Activated CD4-positive, alpha-beta T cell treated with anti-CD3 and anti-CD28 coated beads, Interleukin-2, amount 10 ng/mL, durations not matched to agents 7 days and 5 days (primary cell): Measurements from ENCODE around the gene MCRIP1. TPM values are rescaled to one million over a fixed set of nuclear protein-coding genes. Genes with fewer than 3 reads are reported as not detected.

Experiments used
- CTCF ChIA-PET: fragments of 350-600 bp; sonication (Branson Sonifier 250); formaldehyde crosslinking; loops from one replicate; lab custom pipeline; 2021; ENCODE audit warnings: antibody characterized with exemption; lab: Charles Lee
- POLR2A ChIA-PET: fragments of 350-600 bp; sonication (Branson Sonifier 250); formaldehyde crosslinking; loops from one replicate; lab custom pipeline; 2021; ENCODE audit warnings: antibody characterized with exemption; lab: Charles Lee
- DNase-seq: peaks from one replicate; pipeline ENCODE4 v3.0.0-alpha.2; 2020
- H3K27ac Mint-ChIP-seq: one replicate; pipeline ENCODE4 v1.8.0; 2021; ENCODE audit warnings: mild to moderate bottlenecking, moderate library complexity, mixed read lengths
- H3K27me3 Mint-ChIP-seq: one replicate; pipeline ENCODE4 v1.8.0; 2021; ENCODE audit warnings: mixed read lengths
- H3K36me3 Mint-ChIP-seq: one replicate; pipeline ENCODE4 v1.8.0; 2021; ENCODE audit warnings: low read depth, mixed read lengths
- H3K4me1 Mint-ChIP-seq: one replicate; pipeline ENCODE4 v1.8.0; 2021; ENCODE audit warnings: mixed read lengths
- H3K4me3 Mint-ChIP-seq: one replicate; pipeline ENCODE4 v1.8.0; 2021; ENCODE audit warnings: mild to moderate bottlenecking, moderate library complexity, mixed read lengths
- H3K9me3 Mint-ChIP-seq: one replicate; pipeline ENCODE4 v1.8.0; 2021; ENCODE audit warnings: mixed read lengths
- total RNA-seq, 2 experiments: library from RNA; stranded (reverse); gene quantifications; one replicate each; pipeline ENCODE4 v1.2.3, GENCODE V29; 2021

The MCRIP1 gene
- total RNA-seq, 2 experiments from 2014 or later: 45.7 to 47.8 TPM

- ChIA-PET CTCF (no interaction called here), POLR2A (no interaction called here)
- peak; percentile 67 for DNase-seq
- Mint-ChIP-seq H3K4me3 (peak overlapping the region; percentile 90), H3K4me1 (peaks cover 20% of the 10 kb centered on the region), H3K9me3 (no peaks in the 10 kb centered on the region), H3K27ac (peak overlapping the region; percentile 95), H3K27me3 (no peaks in the 10 kb centered on the region), H3K36me3 (no peaks in the 10 kb centered on the region)
Measured at GRCh38 chr17:81831957-81832607, 1.0 kb downstream of the MCRIP1 start.

GRCh38 chr17:81831563-81831956, 1.5 kb downstream of the MCRIP1 start:
- H3K9me3 Mint-ChIP-seq: no peaks in the 10 kb centered on the region
- peaks cover 20% of the 10 kb centered on the region for H3K4me1 Mint-ChIP-seq
- H3K27ac Mint-ChIP-seq: peak overlapping the region; percentile 95
- H3K4me3 Mint-ChIP-seq: peak overlapping the region; percentile 90
- no peaks in the 10 kb centered on the region for H3K36me3 Mint-ChIP-seq
- H3K27me3 Mint-ChIP-seq: no peaks in the 10 kb centered on the region
- DNase-seq: no peak
- POLR2A ChIA-PET: no interaction called here
- CTCF ChIA-PET: no interaction called here

GRCh38 chr17:81829858-81830257, 3.2 kb downstream of the MCRIP1 start:
- POLR2A ChIA-PET: no interaction called here
- H3K27me3 Mint-ChIP-seq: no peaks in the 10 kb centered on the region
- no peak overlapping the region for H3K4me3 Mint-ChIP-seq

GRCh38 chr17:81828656-81829055, 4.4 kb downstream of the MCRIP1 start:
- ChIA-PET POLR2A (no interaction called here), CTCF (interaction anchor here (0.5 to 1.1 kb wide), 2 partner anchors 11 to 160 kb away, joined by 3 read pairs; no protein-coding TSS in a partner anchor)
- H3K4me3 Mint-ChIP-seq: no peak overlapping the region

More at GRCh38 chr17:81829858-81830257, 3.2 kb downstream of the MCRIP1 start:
- CTCF ChIA-PET: no interaction called here
- Mint-ChIP-seq H3K27ac (no peak overlapping the region), H3K36me3 (no peaks in the 10 kb centered on the region), H3K9me3 (no peaks in the 10 kb centered on the region), H3K4me1 (peaks cover 20% of the 10 kb centered on the region)
- no peak for DNase-seq

GRCh38 chr17:81825841-81826466, 7.1 kb downstream of the MCRIP1 start:
- DNase-seq: no peak
- no peaks in the 10 kb centered on the region for H3K9me3 Mint-ChIP-seq
- POLR2A ChIA-PET: interaction anchor here (0.6 kb wide), 1 partner anchor 88 kb away, joined by 3 read pairs; no protein-coding TSS in a partner anchor
- H3K36me3 Mint-ChIP-seq: no peaks in the 10 kb centered on the region
- CTCF ChIA-PET: no interaction called here
- no peak overlapping the region for H3K27ac Mint-ChIP-seq
- peaks cover 8% of the 10 kb centered on the region for H3K4me1 Mint-ChIP-seq
- H3K27me3 Mint-ChIP-seq: no peaks in the 10 kb centered on the region
- H3K4me3 Mint-ChIP-seq: no peak overlapping the region

More at GRCh38 chr17:81828656-81829055, 4.4 kb downstream of the MCRIP1 start:
- Mint-ChIP-seq H3K27ac (no peak overlapping the region), H3K27me3 (no peaks in the 10 kb centered on the region), H3K9me3 (no peaks in the 10 kb centered on the region), H3K4me1 (peaks cover 17% of the 10 kb centered on the region), H3K36me3 (no peaks in the 10 kb centered on the region)
- DNase-seq: no peak

GRCh38 chr17:81824595-81824994, 8.5 kb downstream of the MCRIP1 start:
- Mint-ChIP-seq H3K4me1 (peaks cover 8% of the 10 kb centered on the region), H3K27ac (no peak overlapping the region), H3K4me3 (no peak overlapping the region), H3K27me3 (no peaks in the 10 kb centered on the region), H3K9me3 (no peaks in the 10 kb centered on the region), H3K36me3 (no peaks in the 10 kb centered on the region)
- CTCF ChIA-PET: no interaction called here
- no peak for DNase-seq
- POLR2A ChIA-PET: no interaction called here

- ChIA-PET CTCF (no interaction called here), POLR2A (no interaction called here)
- no peak for DNase-seq
- Mint-ChIP-seq H3K27me3 (no peaks in the 10 kb centered on the region), H3K4me3 (no peak overlapping the region), H3K9me3 (no peaks in the 10 kb centered on the region), H3K27ac (no peak overlapping the region), H3K36me3 (no peaks in the 10 kb centered on the region), H3K4me1 (peaks cover 8% of the 10 kb centered on the region)
Measured at GRCh38 chr17:81823820-81824550, 9.1 kb downstream of the MCRIP1 start.

- CTCF ChIA-PET: interaction anchor here (1.1 kb wide), 1 partner anchor 10 kb away, joined by 4 read pairs; the partner anchor contains the start of gene MCRIP1
- H3K4me1 Mint-ChIP-seq: peaks cover 8% of the 10 kb centered on the region
Measured at GRCh38 chr17:81822996-81823819, 9.9 kb downstream of the MCRIP1 start.

GRCh38 chr17:81822312-81822637, 10.8 kb downstream of the MCRIP1 start:
- CTCF ChIA-PET: interaction anchor here (0.6 to 1.1 kb wide), 3 partner anchors 11 to 1235 kb away, joined by 3 to 4 read pairs (median 3); partner anchors contain the start of gene MCRIP1
- Mint-ChIP-seq H3K4me1 (peaks cover 8% of the 10 kb centered on the region), H3K4me3 (no peak overlapping the region), H3K9me3 (no peaks in the 10 kb centered on the region), H3K36me3 (no peaks in the 10 kb centered on the region), H3K27ac (peak overlapping the region; percentile 38), H3K27me3 (peaks cover 5% of the 10 kb centered on the region)
- DNase-seq: no peak
- POLR2A ChIA-PET: no interaction called here

More at GRCh38 chr17:81822996-81823819, 9.9 kb downstream of the MCRIP1 start:
- no peaks in the 10 kb centered on the region for H3K36me3 Mint-ChIP-seq
- H3K9me3 Mint-ChIP-seq: no peaks in the 10 kb centered on the region
- H3K27me3 Mint-ChIP-seq: no peaks in the 10 kb centered on the region
- H3K27ac Mint-ChIP-seq: no peak overlapping the region
- no peak overlapping the region for H3K4me3 Mint-ChIP-seq
- POLR2A ChIA-PET: no interaction called here
- DNase-seq: no peak

- no peak overlapping the region for H3K4me3 Mint-ChIP-seq
- H3K27me3 Mint-ChIP-seq: peaks cover 7% of the 10 kb centered on the region
- no peaks in the 10 kb centered on the region for H3K36me3 Mint-ChIP-seq
- POLR2A ChIA-PET: no interaction called here
- CTCF ChIA-PET: interaction anchor here (0.7 kb wide), 1 partner anchor 15 kb away, joined by 3 read pairs; no protein-coding TSS in a partner anchor
- peaks cover 8% of the 10 kb centered on the region for H3K4me1 Mint-ChIP-seq
- peak overlapping the region; percentile 38 for H3K27ac Mint-ChIP-seq
- DNase-seq: peak; percentile 22
- no peaks in the 10 kb centered on the region for H3K9me3 Mint-ChIP-seq
Measured at GRCh38 chr17:81821603-81822311, 11.3 kb downstream of the MCRIP1 start.

- H3K36me3 Mint-ChIP-seq: no peaks in the 10 kb centered on the region
- peaks cover 8% of the 10 kb centered on the region for H3K4me1 Mint-ChIP-seq
- peaks cover 7% of the 10 kb centered on the region for H3K27me3 Mint-ChIP-seq
- no peak overlapping the region for H3K27ac Mint-ChIP-seq
- DNase-seq: no peak
- POLR2A ChIA-PET: no interaction called here
- CTCF ChIA-PET: no interaction called here
- no peaks in the 10 kb centered on the region for H3K9me3 Mint-ChIP-seq
- H3K4me3 Mint-ChIP-seq: no peak overlapping the region
Measured at GRCh38 chr17:81821147-81821546, 11.9 kb downstream of the MCRIP1 start.

- peaks cover 8% of the 10 kb centered on the region for H3K4me1 Mint-ChIP-seq
- no peak overlapping the region for H3K27ac Mint-ChIP-seq
- H3K9me3 Mint-ChIP-seq: no peaks in the 10 kb centered on the region
- ChIA-PET CTCF (interaction anchor here (0.5 to 0.6 kb wide), 3 partner anchors 8 to 1404 kb away, joined by 3 to 4 read pairs (median 3); no protein-coding TSS in a partner anchor), POLR2A (no interaction called here)
- no peaks in the 10 kb centered on the region for H3K36me3 Mint-ChIP-seq
- no peak overlapping the region for H3K4me3 Mint-ChIP-seq
- DNase-seq: no peak
- H3K27me3 Mint-ChIP-seq: peaks cover 7% of the 10 kb centered on the region
Measured at GRCh38 chr17:81819708-81820107, 13.4 kb downstream of the MCRIP1 start.
